Fibroblast of upper back skin (primary cell): ENCODE results near the gene RAB4A.

ENCODE experiments used
- DNase-seq: peaks from one replicate; pipeline ENCODE4 v3.0.0-alpha.2; 2013

The RAB4A gene

DNA sequence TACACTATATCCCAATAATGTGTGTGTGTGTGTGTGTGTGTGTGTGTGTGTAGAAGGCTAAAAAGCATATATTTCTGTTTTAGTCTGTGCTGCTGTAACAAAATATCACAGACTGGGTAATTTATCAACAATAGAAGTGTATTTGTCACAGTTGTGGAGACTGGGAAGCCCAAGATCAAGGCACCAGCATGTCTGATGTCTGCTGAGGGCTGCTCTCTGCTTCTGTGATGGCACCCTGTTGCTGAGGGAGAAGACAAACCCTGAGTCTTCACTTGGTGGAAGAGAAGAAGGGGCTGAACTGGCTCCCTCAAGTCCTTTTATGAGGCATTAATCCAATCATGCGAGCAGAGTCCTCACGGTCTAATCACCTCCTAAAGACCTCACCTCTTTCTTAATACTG, 23.0 kb upstream of the RAB4A start:
- no peak for DNase-seq

DNA sequence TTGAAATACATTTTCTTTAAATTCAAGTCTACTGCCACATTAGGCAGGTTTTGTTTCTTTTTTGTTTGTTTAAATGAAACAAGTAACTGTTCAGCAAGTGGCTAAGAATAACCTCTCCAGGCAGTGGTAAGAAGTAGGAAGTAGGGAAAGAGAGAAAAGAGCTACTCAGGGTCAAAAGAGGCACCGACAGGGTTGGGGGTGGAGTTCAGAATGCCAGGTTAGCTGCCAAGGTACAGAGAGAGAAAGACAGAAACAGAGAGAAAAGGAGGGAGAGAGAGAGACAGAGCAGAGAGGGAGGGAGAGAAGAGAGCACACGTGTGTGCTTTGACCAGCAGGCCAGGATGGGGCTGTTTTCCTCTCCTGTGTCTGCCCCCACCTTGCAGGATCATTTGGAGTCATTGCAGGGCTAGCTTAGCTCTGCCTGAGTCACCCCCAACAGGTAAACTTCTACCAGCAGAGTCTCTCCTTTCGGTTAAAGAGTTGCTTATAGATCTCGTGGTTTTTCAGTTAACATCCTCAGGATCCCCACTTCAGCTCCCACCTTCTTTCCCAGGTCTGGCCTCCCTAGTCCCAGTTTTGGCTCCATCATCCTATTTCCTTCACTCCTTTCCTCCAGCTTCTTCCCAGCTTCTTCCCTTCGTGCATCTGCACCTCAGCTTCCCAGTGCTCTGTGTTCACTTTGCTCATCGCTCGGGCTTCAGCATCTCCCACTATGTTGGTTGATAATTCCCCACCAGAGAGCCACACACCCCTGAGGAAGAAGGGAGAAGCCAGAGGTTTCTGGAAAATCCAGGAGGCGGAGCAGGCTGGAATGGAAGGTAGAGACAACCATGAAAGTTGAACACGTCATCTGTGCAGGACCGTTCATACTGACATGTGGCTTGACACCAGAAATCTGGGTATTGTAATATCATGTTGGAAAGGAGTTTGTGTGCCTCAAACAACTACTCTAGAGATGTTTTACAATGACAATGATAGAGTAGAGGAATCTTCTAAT, 21.8 kb upstream of the RAB4A start:
- DNase-seq = no peak

GRCh38 chr1:229249854-229250644, 20.9 kb upstream of the RAB4A start:
- DNase-seq = no peak

GRCh38 chr1:229251185-229251584, 19.7 kb upstream of the RAB4A start:
- DNase-seq = no peak

GRCh38 chr1:229252228-229252984, 18.5 kb upstream of the RAB4A start:
- no peak for DNase-seq

DNA sequence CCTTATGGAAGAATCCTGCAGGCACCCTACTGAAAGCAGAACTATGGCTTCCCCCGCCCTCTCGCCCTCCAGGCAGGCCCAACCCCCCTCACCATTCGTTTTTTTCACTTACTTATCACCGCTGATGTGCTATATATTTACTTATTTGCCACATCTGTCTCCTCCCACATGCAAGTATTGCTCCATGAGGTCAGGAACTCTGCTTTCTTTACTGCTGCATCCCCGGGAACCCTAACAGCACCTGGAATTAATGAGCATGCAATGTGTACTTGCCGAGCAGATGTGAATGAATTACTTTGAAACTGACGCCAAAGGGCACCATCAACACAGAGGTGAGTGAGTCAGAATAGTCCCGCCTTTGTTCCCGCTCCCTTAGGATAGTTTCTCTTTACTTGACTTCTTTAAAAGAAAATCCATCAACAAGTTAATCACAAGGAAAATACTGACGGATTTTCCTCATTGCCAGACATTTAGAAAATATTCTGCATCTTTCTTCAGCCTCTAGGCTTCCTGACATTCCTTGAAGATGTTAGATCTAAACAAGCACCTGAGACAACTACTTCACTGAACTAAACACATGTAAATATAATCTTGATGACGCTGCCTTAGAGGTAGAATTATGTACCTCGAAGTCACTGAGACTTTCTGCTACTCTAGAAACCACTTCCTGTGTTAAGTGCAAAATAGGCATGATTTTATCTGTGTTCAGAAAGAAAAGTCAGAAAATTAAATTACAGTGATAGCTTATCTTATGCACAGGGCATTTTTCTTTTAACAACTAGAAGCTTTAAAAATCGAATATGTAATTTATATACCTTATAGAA, 17.5 kb upstream of the RAB4A start:
- DNase-seq = peak; percentile 56

DNA sequence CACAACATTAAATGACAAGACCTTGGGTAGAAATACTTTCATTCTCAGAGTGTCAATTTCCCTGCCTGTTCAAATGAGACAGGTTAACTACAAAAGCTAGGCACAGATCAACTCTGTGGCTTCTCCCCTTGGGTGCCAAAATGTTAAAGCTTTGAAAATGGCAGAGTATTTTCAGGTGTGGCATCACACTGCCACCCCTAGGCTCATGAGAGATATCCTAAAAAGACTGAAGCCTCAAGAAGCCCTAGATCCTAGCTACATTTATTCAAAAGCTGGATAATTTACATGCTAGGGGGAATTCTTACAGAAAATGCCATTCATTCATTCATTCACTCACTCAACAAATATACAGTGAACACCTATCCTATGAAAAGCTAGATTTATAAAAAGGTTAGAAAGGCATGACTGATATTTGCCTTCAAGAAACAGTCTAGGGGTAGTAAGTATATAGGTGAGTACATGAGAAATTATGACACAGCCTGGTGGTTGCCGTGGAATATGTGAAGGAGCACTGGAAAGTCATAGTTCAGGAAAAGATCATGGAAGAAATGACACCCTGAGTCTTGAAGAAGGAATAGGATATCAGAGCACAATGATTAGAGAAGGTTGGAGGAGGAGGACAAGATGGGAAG, 15.9 kb upstream of the RAB4A start:
- peak; percentile 23 for DNase-seq

DNA sequence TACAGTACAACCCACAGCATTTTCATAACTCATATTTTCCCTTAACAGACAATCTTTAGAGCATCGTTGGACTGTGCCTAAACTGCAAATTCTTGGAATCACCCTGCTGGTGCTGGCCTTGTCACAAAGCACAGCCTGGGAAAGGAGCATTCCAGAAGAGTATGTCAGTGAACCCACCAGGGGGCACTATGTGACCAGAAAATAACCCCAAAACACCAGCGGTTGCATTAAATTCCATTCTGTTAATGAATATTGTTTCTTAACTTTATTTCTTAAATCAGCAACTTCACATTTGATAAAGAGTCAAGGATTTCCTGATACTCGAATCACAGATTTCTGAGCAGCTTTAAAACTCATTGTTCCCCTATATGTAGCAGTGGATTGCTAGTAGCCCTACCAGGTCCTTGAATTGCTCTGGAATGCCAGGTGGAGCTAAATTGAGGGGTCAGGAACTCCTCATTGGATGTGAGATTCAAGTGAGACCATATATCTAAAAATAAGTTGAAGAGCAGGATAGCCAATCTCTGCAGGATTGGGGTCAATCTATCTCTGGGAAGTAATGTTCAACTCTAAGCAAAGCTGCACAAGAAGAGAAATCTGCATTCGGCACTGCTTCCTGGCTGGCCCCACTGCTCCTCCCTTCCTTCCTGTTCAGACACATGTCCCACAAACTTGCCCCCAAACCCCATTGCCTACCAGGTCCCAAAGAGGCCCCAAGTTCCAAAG, 12.7 kb upstream of the RAB4A start:
- peak; percentile 66 for DNase-seq

GRCh38 chr1:229258757-229259060, 12.2 kb upstream of the RAB4A start:
- DNase-seq = peak; percentile 17

DNA sequence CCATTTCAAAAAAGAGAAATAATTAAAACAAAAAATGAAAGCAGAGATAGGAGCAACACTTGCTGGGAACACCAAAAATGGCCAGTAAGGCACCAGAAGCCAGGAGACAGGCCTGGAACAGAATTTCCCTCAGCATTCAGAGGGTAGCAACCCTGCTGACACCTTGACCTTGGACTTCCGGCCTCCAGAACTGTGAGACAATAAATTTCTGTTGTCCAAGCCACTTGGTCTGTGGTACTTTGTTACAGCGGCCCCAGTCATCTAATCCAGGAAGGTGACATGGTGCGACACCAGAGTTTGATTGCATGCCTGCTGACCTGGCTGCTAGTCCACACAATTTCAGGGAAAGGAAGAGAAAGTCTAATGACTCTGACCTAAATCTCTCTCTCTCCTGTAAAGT, 10.6 kb upstream of the RAB4A start:
- DNase-seq = no peak

GRCh38 chr1:229262239-229262638, 8.7 kb upstream of the RAB4A start:
- no peak for DNase-seq

DNA sequence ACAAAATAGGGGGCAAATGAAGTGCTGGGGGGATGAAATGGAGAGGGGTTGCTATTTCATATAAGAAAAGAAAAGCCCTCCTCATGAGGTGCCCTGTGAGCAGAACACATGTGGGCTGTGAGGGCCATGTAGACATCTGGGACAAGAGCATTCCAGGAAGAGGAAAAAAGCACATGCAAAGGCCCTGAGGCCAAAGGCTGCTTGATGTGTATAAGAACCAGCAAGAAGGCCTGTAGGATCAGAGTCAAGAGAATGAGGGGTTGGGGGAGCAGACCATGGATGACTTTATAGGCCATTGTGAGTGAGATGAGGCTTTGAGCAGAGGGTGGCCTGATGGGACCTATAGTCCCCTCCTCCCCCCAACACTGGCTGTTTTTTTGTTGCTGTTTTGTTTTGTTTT, 7.7 kb upstream of the RAB4A start:
- DNase-seq = no peak

DNA sequence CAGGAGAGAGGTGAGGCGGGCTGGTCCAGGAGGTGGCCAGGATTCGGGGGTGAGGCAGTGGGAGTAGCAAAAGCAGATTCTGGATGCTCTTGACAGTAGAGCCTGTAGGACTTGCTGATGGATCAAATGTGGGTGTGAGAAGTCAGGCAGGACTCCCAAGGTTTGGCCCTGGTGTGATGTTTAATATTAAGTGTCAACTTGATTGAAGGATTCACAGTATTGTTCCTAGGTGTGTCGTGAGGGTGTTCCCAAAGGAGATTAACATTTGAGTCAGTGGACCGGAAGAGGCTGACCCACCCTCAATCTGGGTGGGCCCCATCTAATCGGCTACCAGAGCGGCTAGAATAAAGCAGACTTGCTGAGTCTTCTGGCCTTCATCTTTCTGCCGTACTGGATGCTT, 6.8 kb upstream of the RAB4A start:
- DNase-seq = no peak

- DNase-seq = no peak
Measured at GRCh38 chr1:229264487-229264886, 6.4 kb upstream of the RAB4A start.

- DNase-seq = no peak
Measured at GRCh38 chr1:229266274-229266673, 4.6 kb upstream of the RAB4A start.

- DNase-seq = no peak
Measured at GRCh38 chr1:229266832-229267500, 3.9 kb upstream of the RAB4A start.

- no peak for DNase-seq
Measured at GRCh38 chr1:229268505-229268904, 2.4 kb upstream of the RAB4A start.

- peak; percentile 28 for DNase-seq
Measured at GRCh38 chr1:229271448-229272159, 693 bp downstream of the RAB4A start.

- DNase-seq = peak; percentile 13
Measured at GRCh38 chr1:229272164-229273158, 1.6 kb downstream of the RAB4A start.
